Measurements from ENCODE around the gene KIAA0825.

KIAA0825 gene

GRCh38 chr5:94646758-94647157 is 28.4 kb upstream of the KIAA0825 start:
- DNase-seq (ENCODE audit: low read depth): no peak
- TF ChIP-seq CTCF (IDR thresholded peaks at IDR 0.05; ENCODE audit: low read depth, low read length) (no peak), MYC (IDR thresholded peaks at IDR 0.05; ENCODE audit: low read depth, low read length) (no peak), MAX (IDR thresholded peaks at IDR 0.05; ENCODE audit: low read depth, low read length) (no peak), POLR2A (IDR thresholded peaks at IDR 0.05; ENCODE audit: extremely low read depth, insufficient read length) (no peak)
- H3K4me3 ChIP-seq (ENCODE audit: low read depth, low read length): no peak overlapping the region

- no peak for DNase-seq (ENCODE audit: low read depth)
- TF ChIP-seq MYC (IDR thresholded peaks at IDR 0.05; ENCODE audit: low read depth, low read length) (no peak), MAX (IDR thresholded peaks at IDR 0.05; ENCODE audit: low read depth, low read length) (no peak), CTCF (IDR thresholded peaks at IDR 0.05; ENCODE audit: low read depth, low read length) (no peak), POLR2A (IDR thresholded peaks at IDR 0.05; ENCODE audit: extremely low read depth, insufficient read length) (no peak)
- no peak overlapping the region for H3K4me3 ChIP-seq (ENCODE audit: low read depth, low read length)
Observed at GRCh38 chr5:94645053-94645452, 26.6 kb upstream of the KIAA0825 start.

GRCh38 chr5:94640176-94640575 is 21.8 kb upstream of the KIAA0825 start:
- TF ChIP-seq MAX (IDR thresholded peaks at IDR 0.05; ENCODE audit: low read depth, low read length): no peak
- TF ChIP-seq POLR2A (IDR thresholded peaks at IDR 0.05; ENCODE audit: extremely low read depth, insufficient read length): no peak
- TF ChIP-seq CTCF (IDR thresholded peaks at IDR 0.05; ENCODE audit: low read depth, low read length): no peak
- TF ChIP-seq MYC (IDR thresholded peaks at IDR 0.05; ENCODE audit: low read depth, low read length): no peak
- H3K4me3 ChIP-seq (ENCODE audit: low read depth, low read length): no peak overlapping the region
- DNase-seq (ENCODE audit: low read depth): no peak

- no peak overlapping the region for H3K4me3 ChIP-seq (ENCODE audit: low read depth, low read length)
- no peak for TF ChIP-seq MAX (IDR thresholded peaks at IDR 0.05; ENCODE audit: low read depth, low read length)
- no peak for TF ChIP-seq POLR2A (IDR thresholded peaks at IDR 0.05; ENCODE audit: extremely low read depth, insufficient read length)
- no peak for TF ChIP-seq MYC (IDR thresholded peaks at IDR 0.05; ENCODE audit: low read depth, low read length)
- TF ChIP-seq CTCF (IDR thresholded peaks at IDR 0.05; ENCODE audit: low read depth, low read length): no peak
Observed at GRCh38 chr5:94632024-94632423, 13.6 kb upstream of the KIAA0825 start.

GRCh38 chr5:94627191-94627590 is 8.8 kb upstream of the KIAA0825 start:
- no peak for DNase-seq (ENCODE audit: low read depth)
- no peak for TF ChIP-seq POLR2A (IDR thresholded peaks at IDR 0.05; ENCODE audit: extremely low read depth, insufficient read length)
- no peak for TF ChIP-seq CTCF (IDR thresholded peaks at IDR 0.05; ENCODE audit: low read depth, low read length)
- no peak for TF ChIP-seq MYC (IDR thresholded peaks at IDR 0.05; ENCODE audit: low read depth, low read length)
- TF ChIP-seq MAX (IDR thresholded peaks at IDR 0.05; ENCODE audit: low read depth, low read length): no peak

More at GRCh38 chr5:94632024-94632423, 13.6 kb upstream of the KIAA0825 start:
- no peak for DNase-seq (ENCODE audit: low read depth)

GRCh38 chr5:94623877-94624276 is 5.5 kb upstream of the KIAA0825 start:
- no peak for DNase-seq (ENCODE audit: low read depth)

More at GRCh38 chr5:94627191-94627590, 8.8 kb upstream of the KIAA0825 start:
- H3K4me3 ChIP-seq (ENCODE audit: low read depth, low read length): no peak overlapping the region

More at GRCh38 chr5:94623877-94624276, 5.5 kb upstream of the KIAA0825 start:
- no peak overlapping the region for H3K4me3 ChIP-seq (ENCODE audit: low read depth, low read length)
- TF ChIP-seq MAX (IDR thresholded peaks at IDR 0.05; ENCODE audit: low read depth, low read length) (no peak), MYC (IDR thresholded peaks at IDR 0.05; ENCODE audit: low read depth, low read length) (no peak), POLR2A (IDR thresholded peaks at IDR 0.05; ENCODE audit: extremely low read depth, insufficient read length) (no peak)
